ENCODE data around the gene TSGA10.

The TSGA10 gene

DNA sequence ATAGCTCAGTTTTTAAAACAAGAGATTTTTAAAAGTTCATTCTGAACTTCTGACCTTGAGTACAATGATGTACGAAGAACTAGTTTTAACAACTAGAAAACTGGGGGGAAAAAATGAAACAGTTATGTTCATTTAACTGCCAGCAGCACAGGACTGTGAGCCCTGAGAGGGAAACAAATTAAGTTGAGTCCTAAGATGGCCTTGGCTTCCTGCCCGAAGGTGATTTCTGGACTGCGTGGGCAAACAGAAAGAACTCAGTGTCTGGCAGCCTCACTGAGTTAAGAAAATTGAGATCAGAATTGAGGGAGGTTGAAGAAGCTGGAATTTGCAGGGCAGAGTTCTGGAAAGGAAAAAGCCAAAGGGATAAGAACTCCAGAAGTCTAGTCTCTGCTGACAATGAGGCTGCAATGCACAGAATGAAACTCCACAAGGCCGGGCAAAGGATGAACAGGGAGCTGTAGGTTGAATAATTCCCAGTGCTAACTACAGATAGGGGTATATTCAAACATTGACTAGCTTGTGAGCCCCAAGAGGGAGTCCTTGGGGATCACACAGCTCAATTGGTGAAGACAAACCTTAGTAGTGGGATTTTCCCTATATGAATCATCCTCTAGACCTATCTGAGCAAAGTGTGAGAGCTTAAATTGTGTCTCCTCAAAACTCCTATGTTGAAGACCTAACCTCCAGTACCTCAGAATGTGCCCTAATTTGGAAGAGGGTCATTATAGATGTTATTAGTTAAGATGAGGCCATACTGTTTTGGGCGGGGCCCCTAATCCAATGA, 205.6 kb downstream of the TSGA10 start:
- TF ChIP-seq CTCF (IDR thresholded peaks at IDR 0.05; ENCODE audit: low read depth, low read length), result no peak
- H3K4me3 ChIP-seq (ENCODE audit: low read depth, low read length), result no peak overlapping the region
- in situ Hi-C loops (cut with HindIII; ENCODE audit: low sequenced_read_pairs), result no loop called here
- no peak for DNase-seq (ENCODE audit: low read depth, low spot score)

GRCh38 chr2:98947554-98947953, 207.2 kb downstream of the TSGA10 start:
- TF ChIP-seq CTCF (IDR thresholded peaks at IDR 0.05; ENCODE audit: low read depth, low read length), result no peak
- no peak overlapping the region for H3K4me3 ChIP-seq (ENCODE audit: low read depth, low read length)
- no peak for DNase-seq (ENCODE audit: low read depth, low spot score)
- in situ Hi-C loops (cut with HindIII; ENCODE audit: low sequenced_read_pairs), result no loop called here
